ENCODE measurements around the gene CCDC93. TPM values are rescaled to one million over a fixed set of nuclear protein-coding genes. Genes with fewer than 3 reads are reported as not detected.

CCDC93 gene
- 9.4 and 15.3 TPM in 2 replicates for total RNA-seq

GRCh38 chr2:118013724-118014491, at the start of gene CCDC93:
Gene CCDC93 (minus strand): TSS chr2:118014070. CDS start chr2:118013995, 75 bp downstream.

Other genes starting within 250 kb of the CCDC93 start
- 24.7 and 33.0 TPM in 2 replicates for gene DDX18, start 199.4 kb downstream of the CCDC93 start, total RNA-seq
- gene INSIG2, start 74.4 kb upstream of the CCDC93 start, total RNA-seq = 13.7 and 15.7 TPM in 2 replicates